SKM-1 (cell line): Measurements from ENCODE around the gene DPM3.
"Not testable (repeated sequence)": the region's sequence is repeated elsewhere in the genome, so short reads cannot be mapped to it uniquely, and the experiment has no call there.

ENCODE experiments used
- DNase-seq: peaks from one replicate; lab custom pipeline; 2025; ENCODE audit not compliant: unreplicated experiment; lab: John Stamatoyannopoulos, UW

Gene DPM3

GRCh38 chr1:155126556-155127104, 13.7 kb downstream of the DPM3 start:
- no peak for DNase-seq

GRCh38 chr1:155125946-155126555, 14.3 kb downstream of the DPM3 start:
- no peak for DNase-seq

GRCh38 chr1:155125511-155125945, 14.8 kb downstream of the DPM3 start:
- DNase-seq: no peak

- no peak for DNase-seq
Observed at GRCh38 chr1:155124503-155125463, 15.5 kb downstream of the DPM3 start.

- no peak for DNase-seq
Observed at GRCh38 chr1:155123801-155124200, 16.5 kb downstream of the DPM3 start.

- DNase-seq: no peak
Observed at GRCh38 chr1:155122308-155122707, 18.0 kb downstream of the DPM3 start.

GRCh38 chr1:155121249-155121648, 19.1 kb downstream of the DPM3 start:
- DNase-seq: no peak

- no peak for DNase-seq
Observed at GRCh38 chr1:155120253-155120652, 20.1 kb downstream of the DPM3 start.

- not testable (repeated sequence) for DNase-seq
Observed at GRCh38 chr1:155118090-155118489, 22.2 kb downstream of the DPM3 start.

GRCh38 chr1:155117610-155118009, 22.7 kb downstream of the DPM3 start:
- no peak for DNase-seq

GRCh38 chr1:155116113-155116764, 24.1 kb downstream of the DPM3 start:
- DNase-seq: no peak

- no peak for DNase-seq
Observed at GRCh38 chr1:155113450-155113980, 26.8 kb downstream of the DPM3 start.

GRCh38 chr1:155110826-155111225, 29.5 kb downstream of the DPM3 start:
- no peak for DNase-seq

GRCh38 chr1:155110381-155110780, 29.9 kb downstream of the DPM3 start:
- no peak for DNase-seq

- DNase-seq: no peak
Observed at GRCh38 chr1:155108296-155108695, 32.0 kb downstream of the DPM3 start.

GRCh38 chr1:155107309-155108264, 32.7 kb downstream of the DPM3 start:
- DNase-seq: no peak

GRCh38 chr1:155106862-155107261, 33.5 kb downstream of the DPM3 start:
- no peak for DNase-seq

GRCh38 chr1:155105604-155106011, 34.7 kb downstream of the DPM3 start:
- DNase-seq: no peak

GRCh38 chr1:155104605-155105534, 35.5 kb downstream of the DPM3 start:
- no peak for DNase-seq
